Pons (tissue), 1 donor: ENCODE data around the gene LRRC75B.
"Not testable (repeated sequence)": the region's sequence is repeated elsewhere in the genome, so short reads cannot be mapped to it uniquely, and the experiment has no call there.

ENCODE experiments used
- DNase-seq: peaks from one replicate; pipeline ENCODE4 v3.0.0-alpha.2; 2016; ENCODE audit warnings: low spot score

Gene LRRC75B

DNA sequence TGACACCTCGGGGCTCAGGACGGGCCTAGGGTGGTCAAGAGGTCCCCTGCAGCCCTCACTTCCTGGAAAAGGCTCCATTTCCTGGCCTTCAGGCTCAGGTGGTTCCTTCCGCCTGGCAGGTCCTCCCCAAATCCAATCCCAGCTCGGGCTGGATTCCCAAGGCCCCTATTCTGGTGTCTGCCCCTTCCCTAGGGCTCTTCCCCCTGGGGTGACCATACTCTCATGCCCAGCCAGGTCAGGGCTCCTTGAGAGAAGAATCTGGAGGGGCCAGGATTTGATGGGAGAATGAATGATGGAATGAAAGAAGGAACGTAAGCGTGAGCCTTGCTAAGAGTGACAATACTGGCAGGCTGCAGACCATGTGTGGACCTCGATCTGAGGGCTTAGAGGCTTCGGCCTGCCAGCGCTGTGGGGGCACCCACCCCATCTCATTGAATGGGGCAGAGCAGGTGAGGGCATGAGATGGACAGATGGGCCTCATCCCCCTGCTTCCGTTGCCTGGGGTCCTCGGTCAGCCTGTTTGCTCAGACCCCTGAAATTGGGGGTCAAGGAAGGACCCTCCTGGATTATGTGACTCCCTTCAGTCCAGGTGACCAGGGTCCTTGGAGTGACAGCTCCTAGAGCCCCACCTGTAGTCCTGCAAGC, 9.4 kb upstream of the LRRC75B start:
- not testable (repeated sequence) for DNase-seq

- no peak for DNase-seq
Observed at GRCh38 chr22:24601217-24602104, 8.6 kb upstream of the LRRC75B start.

- not testable (repeated sequence) for DNase-seq
Observed at GRCh38 chr22:24599958-24600715, 7.3 kb upstream of the LRRC75B start.

- no peak for DNase-seq
Observed at GRCh38 chr22:24599514-24599913, 6.6 kb upstream of the LRRC75B start.

GRCh38 chr22:24597076-24597475, 4.2 kb upstream of the LRRC75B start:
- not testable (repeated sequence) for DNase-seq

DNA sequence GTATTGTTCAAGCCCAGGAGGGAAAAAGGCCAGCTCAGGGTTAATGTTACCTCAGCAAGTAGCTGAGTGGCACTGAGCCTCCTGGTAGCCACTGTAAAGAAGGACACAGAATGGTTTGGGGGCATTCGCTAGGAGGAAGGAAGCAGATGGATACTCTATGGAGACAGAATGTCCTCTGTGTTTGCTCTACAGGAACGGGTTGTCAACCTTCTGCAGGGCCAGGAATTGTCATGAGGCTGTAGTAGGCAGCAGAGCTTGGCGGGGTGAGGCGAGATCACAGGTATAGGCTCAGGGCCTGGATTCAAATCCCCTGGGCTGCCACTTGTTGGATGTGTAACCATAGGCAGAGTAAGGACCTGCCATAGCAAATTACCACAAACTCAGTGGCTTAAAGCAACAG, 3.0 kb upstream of the LRRC75B start:
- no peak for DNase-seq

DNA sequence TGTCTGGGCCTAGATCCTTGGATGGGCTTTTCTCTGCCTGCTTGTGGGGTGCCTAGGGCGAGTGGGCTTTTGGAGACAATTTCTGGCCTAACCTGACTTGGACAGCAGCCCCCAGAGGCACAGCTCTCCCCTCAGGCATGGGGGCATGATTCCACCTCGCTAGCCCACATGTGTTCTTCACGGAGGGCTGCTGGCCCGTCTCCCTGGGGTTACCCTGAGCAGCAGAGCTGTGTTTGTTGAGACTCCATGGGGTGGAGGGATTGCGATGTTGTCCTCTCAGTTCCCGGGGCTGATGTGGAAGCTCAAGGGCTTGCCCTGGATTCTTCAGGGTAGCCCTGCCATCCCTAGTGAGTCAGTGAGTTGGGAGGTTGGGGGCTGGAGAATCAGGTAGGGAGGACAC, 2.4 kb upstream of the LRRC75B start:
- DNase-seq: no peak

DNA sequence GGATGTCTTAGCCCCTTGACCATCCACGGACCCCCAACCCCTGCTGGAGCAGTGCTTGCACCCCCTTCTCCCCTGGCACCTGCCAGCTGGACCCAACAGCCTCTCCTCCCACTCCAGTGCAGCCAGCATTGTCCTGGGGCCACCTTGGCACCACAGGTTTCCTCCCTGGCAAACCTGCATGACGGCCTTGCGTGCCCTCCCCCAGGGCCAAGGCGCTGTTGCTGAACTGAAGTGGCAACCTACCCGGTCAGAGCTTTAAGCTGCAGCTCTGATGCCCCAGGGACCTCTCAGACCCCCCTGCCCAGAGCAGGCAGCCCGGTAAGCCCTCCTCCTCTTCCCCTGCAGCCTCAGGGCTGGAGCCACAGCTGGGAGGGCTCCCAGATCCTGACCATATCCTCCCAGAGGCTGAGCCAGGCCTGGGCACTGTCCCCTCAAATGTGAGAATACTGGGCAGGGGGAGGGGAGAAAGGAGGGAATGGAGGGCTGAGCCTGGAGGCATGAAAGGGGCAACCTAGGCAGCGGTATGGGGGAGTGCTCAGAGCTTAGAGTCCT, 1.8 kb upstream of the LRRC75B start:
- DNase-seq: no peak

DNA sequence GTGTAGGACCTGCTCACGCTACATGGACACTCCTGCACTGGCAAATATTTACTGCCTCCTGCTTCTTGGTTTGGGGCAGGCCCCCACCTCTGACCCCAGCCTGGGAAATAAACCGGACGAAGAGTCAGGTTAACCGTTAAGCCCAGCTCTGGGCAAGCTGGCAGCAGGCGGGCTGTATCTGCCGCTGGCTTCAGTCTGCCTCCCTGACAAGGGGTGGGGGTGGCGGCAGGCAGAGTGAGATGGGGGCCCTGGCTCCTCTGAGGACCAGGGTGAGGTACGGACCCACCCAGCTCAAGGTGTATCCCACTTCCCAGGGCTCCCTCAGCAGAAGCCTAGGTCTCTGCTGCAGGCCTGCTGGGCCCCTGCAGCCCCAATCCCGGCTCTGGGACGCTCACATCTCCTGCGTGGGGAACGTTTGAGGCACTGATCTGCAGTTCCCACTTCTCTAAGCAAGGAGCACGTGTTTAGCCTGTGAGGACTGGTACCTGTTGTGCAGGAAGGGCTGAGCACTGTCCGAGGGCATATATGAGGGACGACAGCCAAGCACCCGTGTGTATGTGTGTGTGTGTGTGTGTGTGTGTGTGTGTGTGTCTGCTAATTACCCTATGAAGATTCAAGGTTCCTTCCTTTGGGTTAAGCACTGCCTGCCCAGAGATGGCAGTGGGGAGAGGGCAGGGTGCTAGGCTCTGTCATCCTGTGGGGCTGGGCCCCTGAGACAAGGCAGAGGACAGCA, 1.1 kb upstream of the LRRC75B start:
- DNase-seq: no peak

DNA sequence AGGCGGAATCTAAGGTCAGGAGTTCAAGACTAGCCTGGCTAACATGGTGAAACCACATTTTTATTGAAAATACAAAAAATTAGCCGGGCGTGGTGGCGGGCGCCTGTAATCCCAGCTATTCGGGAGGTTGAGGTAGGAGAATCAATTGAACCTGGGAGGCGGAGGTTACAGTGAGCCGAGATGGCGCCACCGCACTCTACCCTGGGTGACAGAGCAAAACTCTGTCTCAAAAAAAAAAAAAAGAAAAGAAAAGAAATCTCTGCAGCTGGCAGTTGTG, 624 bp upstream of the LRRC75B start:
- not testable (repeated sequence) for DNase-seq

GRCh38 chr22:24592058-24592850, 619 bp downstream of the LRRC75B start:
- DNase-seq: no peak

DNA sequence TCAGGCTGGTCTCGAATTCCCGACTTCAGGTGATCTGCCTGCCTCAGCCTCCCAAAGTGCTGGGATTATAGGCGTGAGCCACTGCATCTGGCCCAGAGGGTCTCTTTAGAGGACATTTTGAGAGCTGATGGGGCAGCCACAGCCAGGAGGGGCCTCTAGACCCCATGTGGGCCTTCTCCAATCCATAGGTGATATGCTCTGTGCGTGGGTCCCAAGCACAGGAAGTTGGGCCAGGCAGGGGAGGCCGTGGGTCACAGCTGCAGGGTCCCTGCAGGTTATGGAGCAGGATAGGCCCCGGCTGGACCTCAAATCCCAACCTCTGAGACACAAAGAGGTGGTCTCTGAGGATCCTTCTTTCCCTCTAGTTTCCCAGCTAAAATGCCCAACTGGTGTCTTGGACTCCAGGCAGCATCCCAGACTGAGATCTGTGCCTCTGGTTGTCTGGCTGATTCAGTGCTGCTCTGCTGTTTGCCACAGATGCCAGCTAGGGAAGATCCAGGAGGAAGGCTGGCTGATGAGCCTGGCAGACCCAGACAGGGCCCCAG, 1.5 kb downstream of the LRRC75B start:
- DNase-seq: no peak

- DNase-seq: no peak
Observed at GRCh38 chr22:24590596-24591173, 2.2 kb downstream of the LRRC75B start.

DNA sequence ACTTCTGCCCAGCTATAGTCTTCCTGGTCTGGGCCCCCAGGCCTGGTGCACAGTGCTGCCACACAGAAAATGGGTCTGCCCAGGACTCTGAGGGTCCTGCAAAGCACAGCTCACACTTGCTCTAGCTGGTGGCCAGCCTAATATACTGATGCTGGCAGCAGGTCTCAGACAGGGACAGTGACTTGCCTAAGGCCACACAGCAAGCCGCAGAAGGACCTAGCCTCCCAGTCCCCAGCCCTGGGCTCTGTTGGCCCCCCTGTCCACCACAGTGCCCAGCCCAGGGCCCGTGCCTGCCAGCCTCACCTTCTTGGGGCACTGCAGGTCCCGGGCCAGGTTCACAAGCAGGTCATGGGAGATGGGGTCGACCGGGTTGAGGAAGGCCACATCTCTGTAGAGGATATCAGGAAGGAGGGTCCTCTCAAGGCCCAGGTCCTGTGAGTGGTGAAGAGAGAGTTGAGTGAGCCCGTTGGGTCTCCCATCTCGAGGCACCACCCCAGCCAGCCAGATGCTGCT, 3.3 kb downstream of the LRRC75B start:
- DNase-seq: no peak

- DNase-seq: peak; percentile 44
Observed at GRCh38 chr22:24588757-24589481, 4.0 kb downstream of the LRRC75B start.

DNA sequence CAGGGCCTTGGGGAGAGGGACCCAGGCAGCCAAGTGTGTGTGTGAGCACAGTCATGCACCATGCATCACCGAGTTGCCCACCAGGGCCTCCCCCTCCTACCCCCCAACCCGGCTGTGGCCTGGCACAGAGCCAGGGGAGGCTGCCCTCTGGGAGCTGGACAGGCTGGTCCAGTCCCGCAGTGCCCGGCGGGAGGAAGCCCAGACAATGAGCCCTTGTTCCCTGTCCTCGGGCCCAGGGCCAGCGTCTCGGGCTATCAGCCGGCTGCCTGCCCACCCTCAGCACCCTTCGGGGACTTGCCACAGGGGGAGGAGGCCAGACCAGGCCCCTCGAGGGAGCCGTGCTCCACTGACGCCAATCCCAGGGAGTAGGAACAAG, 4.5 kb downstream of the LRRC75B start:
- DNase-seq: peak; percentile 94

GRCh38 chr22:24587948-24588347, 4.9 kb downstream of the LRRC75B start:
- no peak for DNase-seq

GRCh38 chr22:24587251-24587650, 5.6 kb downstream of the LRRC75B start:
- no peak for DNase-seq

DNA sequence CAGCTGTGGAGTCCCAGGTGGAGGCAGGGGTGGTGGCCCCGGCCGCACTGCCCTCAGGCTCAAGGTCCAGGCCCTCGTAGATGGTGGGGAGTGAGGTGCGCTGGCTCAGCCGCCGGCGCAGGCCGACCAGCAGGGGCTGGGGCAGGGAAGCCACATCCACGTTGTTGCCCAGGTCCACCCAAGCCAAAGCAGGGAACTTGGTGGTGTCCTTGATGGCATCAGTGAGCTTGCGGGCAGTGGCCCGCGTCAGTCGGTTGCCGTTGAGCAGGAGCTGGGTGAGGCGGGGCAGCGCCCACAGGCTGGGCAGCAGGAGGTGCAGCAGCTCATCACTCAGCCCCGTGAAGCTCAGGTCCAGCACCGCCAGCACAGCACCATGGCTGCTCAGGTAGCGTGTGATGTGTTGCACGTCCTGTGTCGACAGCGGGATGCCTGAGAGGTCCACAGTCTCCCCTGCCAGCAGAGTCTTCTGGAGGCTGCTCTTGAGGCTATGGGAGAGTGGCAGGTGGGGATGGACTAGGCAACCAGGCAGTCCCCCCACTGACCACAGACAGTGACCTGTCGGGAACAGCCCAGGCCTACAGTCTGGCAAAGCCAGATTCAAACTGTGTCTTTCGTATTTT, 6.8 kb downstream of the LRRC75B start:
- no peak for DNase-seq
